OCI-LY7 (cell line): Measurements from ENCODE around the gene GPR50. TPM values are rescaled to one million over a fixed set of nuclear protein-coding genes. Genes with fewer than 3 reads are reported as not detected.

Experiments
- BruUV-seq: library from RNA; stranded (reverse); fragments of 400-500 nt; replicated peaks from 2 replicates; lab custom pipeline; 2021; lab: Mats Ljungman, UMichigan
- CTCF ChIA-PET: fragments of 300-600 bp; sonication (Branson Sonifier 250); formaldehyde crosslinking; loops from one replicate; lab custom pipeline; 2022; ENCODE audit warnings: antibody characterized with exemption; ENCODE audit not compliant: unreplicated experiment; lab: Charles Lee
- POLR2A ChIA-PET: fragments of 300-600 bp; sonication (Branson Sonifier 250); formaldehyde crosslinking; loops from one replicate; lab custom pipeline; 2022; ENCODE audit warnings: antibody characterized with exemption; lab: Charles Lee
- DNase-seq: peaks from one replicate; pipeline ENCODE4 v3.0.0-alpha.2; 2015; ENCODE audit warnings: low spot score
- H2AFZ ChIP-seq: fragments of 200-600 bp; sonication (generic), shearing (Covaris generic); 2 replicates; pipeline ENCODE4 v1.6.1; 2014; ENCODE audit warnings: mild to moderate bottlenecking, antibody characterized with exemption, low read length, moderate library complexity
- H3K27ac ChIP-seq: fragments of 200-600 bp; sonication (generic); 2 replicates; pipeline ENCODE4 v1.5.1; 2014; ENCODE audit warnings: mixed run types, low read depth, mild to moderate bottlenecking, moderate library complexity, low read length, inconsistent platforms; ENCODE audit not compliant: poor library complexity, severe bottlenecking
- H3K36me3 ChIP-seq: fragments of 200-600 bp; sonication (generic); 2 replicates; pipeline ENCODE4 v1.6.1; 2014; ENCODE audit warnings: mild to moderate bottlenecking, antibody characterized with exemption, low read length, moderate library complexity, mixed read lengths; ENCODE audit not compliant: insufficient read depth
- H3K4me1 ChIP-seq: fragments of 200-600 bp; sonication (generic); 2 replicates; pipeline ENCODE4 v1.5.1; 2014; ENCODE audit warnings: mild to moderate bottlenecking, low read length; ENCODE audit not compliant: insufficient read depth, poor library complexity, severe bottlenecking
- H3K4me2 ChIP-seq: fragments of 200-600 bp; sonication (generic); 2 replicates; pipeline ENCODE4 v1.6.1; 2014; ENCODE audit warnings: mild to moderate bottlenecking, low read length
- H3K4me3 ChIP-seq: fragments of 200-600 bp; sonication (generic); 2 replicates; pipeline ENCODE4 v1.5.1; 2014; ENCODE audit warnings: mild to moderate bottlenecking, low read depth, low read length; ENCODE audit not compliant: poor library complexity, severe bottlenecking
- H3K79me2 ChIP-seq: fragments of 200-600 bp; sonication (generic); 2 replicates; pipeline ENCODE4 v1.6.1; 2016; ENCODE audit warnings: low read depth, mild to moderate bottlenecking, low read length, moderate library complexity, mixed read lengths; ENCODE audit not compliant: insufficient read depth
- H3K9me2 ChIP-seq: fragments of 200-600 bp; sonication (generic); 2 replicates; pipeline ENCODE4 v1.6.1; 2016; ENCODE audit warnings: mild to moderate bottlenecking, low read length, mixed read lengths; ENCODE audit not compliant: insufficient read depth
- H3K9me3 ChIP-seq: fragments of 200-600 bp; sonication (generic); 2 replicates; pipeline ENCODE4 v1.6.1; 2014; ENCODE audit warnings: mild to moderate bottlenecking, mixed run types, low read length, mixed read lengths
- H4K20me1 ChIP-seq: fragments of 200-600 bp; sonication (generic); 2 replicates; pipeline ENCODE4 v1.6.1; 2014; ENCODE audit warnings: mild to moderate bottlenecking, antibody characterized with exemption, low read length, moderate library complexity, mixed read lengths; ENCODE audit not compliant: insufficient read depth
- CTCF ChIP-seq: fragments of 200-600 bp; sonication (generic); conservative IDR thresholded peaks from 2 replicates; pipeline ENCODE4 v1.5.1; 2014; ENCODE audit warnings: mild to moderate bottlenecking, antibody characterized with exemption, low read length, moderate library complexity, mixed read lengths
- EZH2phosphoT487 ChIP-seq: fragments of 200-600 bp; sonication (generic); IDR thresholded peaks from 2 replicates; pipeline ENCODE4 v1.6.1; 2018; ENCODE audit warnings: low read depth, borderline replicate concordance, mild to moderate bottlenecking, mixed run types, antibody characterized with exemption, low read length, moderate library complexity, mixed read lengths
- intact Hi-C: fragments of 100-400 bp; cut with micrococcal nuclease; formaldehyde crosslinking; loops from one replicate; pipeline ENCODE4 v1.10.0; 2022; ENCODE audit not compliant: unreplicated experiment
- total RNA-seq, 2 experiments: library from RNA; depleted of rRNA in 1 of 2; stranded (reverse); fragments of >200 nt in 1 of 2; shearing (Covaris generic) in 1 of 2; gene quantifications; 2 replicates each; pipeline ENCODE4 v1.2.3, GENCODE V29; 2014 to 2022

Gene GPR50
- total RNA-seq, 2 experiments from 2014 or later: not detected

- POLR2A ChIA-PET: no interaction called here
These were observed 4.7 kb downstream of the GPR50 start for GRCh38 chrX:151181088-151181487.

GRCh38 chrX:151183233-151183753 is 6.9 kb downstream of the GPR50 start:
- no peaks in the 10 kb centered on the region for H3K9me2 ChIP-seq
- no peaks in the 10 kb centered on the region for H4K20me1 ChIP-seq
- no peak for DNase-seq
- CTCF ChIA-PET: no interaction called here
- no peak overlapping the region for H2AFZ ChIP-seq
- TF ChIP-seq CTCF (no peak), EZH2phosphoT487 (no peak)
- H3K9me3 ChIP-seq: no peaks in the 10 kb centered on the region
- intact Hi-C loops: no loop called here
- no peaks in the 10 kb centered on the region for H3K4me1 ChIP-seq
- POLR2A ChIA-PET: interaction anchor here (0.7 kb wide), 1 partner anchor 35 kb away, joined by 3 read pairs; no protein-coding TSS in a partner anchor
- H3K36me3 ChIP-seq: no peaks in the 10 kb centered on the region
- no peaks in the 10 kb centered on the region for H3K79me2 ChIP-seq
- H3K4me2 ChIP-seq: no peak overlapping the region
- H3K27ac ChIP-seq: no peak overlapping the region
- no TSS peak for BruUV-seq
- H3K4me3 ChIP-seq: no peak overlapping the region

More at GRCh38 chrX:151181088-151181487, 4.7 kb downstream of the GPR50 start:
- H3K36me3 ChIP-seq: no peaks in the 10 kb centered on the region
- intact Hi-C loops: no loop called here
- no peak overlapping the region for H2AFZ ChIP-seq
- CTCF ChIA-PET: no interaction called here
- BruUV-seq: no TSS peak
- no peaks in the 10 kb centered on the region for H3K79me2 ChIP-seq
- no peaks in the 10 kb centered on the region for H3K9me2 ChIP-seq
- no peak overlapping the region for H3K4me3 ChIP-seq
- DNase-seq: no peak
- H3K27ac ChIP-seq: no peak overlapping the region
- no peak overlapping the region for H3K4me2 ChIP-seq
- no peaks in the 10 kb centered on the region for H3K9me3 ChIP-seq
- H3K4me1 ChIP-seq: no peaks in the 10 kb centered on the region
- TF ChIP-seq EZH2phosphoT487 (no peak), CTCF (no peak)
- no peaks in the 10 kb centered on the region for H4K20me1 ChIP-seq

- Histone ChIP-seq H3K36me3 (no peaks in the 10 kb centered on the region), H2AFZ (no peak overlapping the region), H3K79me2 (no peaks in the 10 kb centered on the region), H3K4me3 (no peak overlapping the region), H3K4me2 (no peak overlapping the region), H3K27ac (no peak overlapping the region), H4K20me1 (no peaks in the 10 kb centered on the region), H3K9me3 (no peaks in the 10 kb centered on the region), H3K9me2 (no peaks in the 10 kb centered on the region), H3K4me1 (no peaks in the 10 kb centered on the region)
- DNase-seq: no peak
- no TSS peak for BruUV-seq
- intact Hi-C loops: no loop called here
- POLR2A ChIA-PET: no interaction called here
- CTCF ChIA-PET: no interaction called here
- no peak for TF ChIP-seq CTCF
- TF ChIP-seq EZH2phosphoT487: no peak
These were observed 7.7 kb downstream of the GPR50 start for GRCh38 chrX:151183912-151184565.
